Keratinocyte (primary cell): ENCODE results near the gene DCTD. TPM values are rescaled to one million over a fixed set of nuclear protein-coding genes. Genes with fewer than 3 reads are reported as not detected.

Experiments
- DNase-seq: peaks from one replicate; pipeline ENCODE4 v3.0.0-alpha.2; 2011; ENCODE audit warnings: low read depth, missing footprints, low spot score
- FAIRE-seq: peaks from 2 replicates; lab custom pipeline; 2011; peaks lifted over from hg19 to GRCh38; lab: Jason Lieb, UNC
- H2AFZ ChIP-seq: 2 replicates; pipeline ENCODE4 v1.6.0; 2012; ENCODE audit warnings: low read length, control low read depth, inconsistent platforms; ENCODE audit not compliant: control insufficient read depth
- H3K27ac ChIP-seq: 2 replicates; pipeline ENCODE4 v1.5.1; 2011; ENCODE audit warnings: low read length; ENCODE audit not compliant: control insufficient read depth, insufficient read depth
- H3K27me3 ChIP-seq: 3 replicates; pipeline ENCODE4 v1.6.0; 2011; ENCODE audit warnings: low read length; ENCODE audit not compliant: control insufficient read depth, insufficient read depth; ENCODE audit errors: extremely low read depth
- H3K36me3 ChIP-seq, 2 experiments: 2 replicates in 1 of 2; 3 replicates in 1 of 2; pipeline ENCODE4 v1.5.1; 2011; ENCODE audit warnings: low read length in 2 of 2, mild to moderate bottlenecking in 1 of 2; ENCODE audit not compliant: control insufficient read depth in 2 of 2, insufficient read depth in 2 of 2; ENCODE audit errors: extremely low read depth in 1 of 2
- H3K4me1 ChIP-seq: 3 replicates; pipeline ENCODE4 v1.5.1; 2011; ENCODE audit warnings: low read length; ENCODE audit not compliant: control insufficient read depth, insufficient read depth; ENCODE audit errors: extremely low read depth
- H3K4me2 ChIP-seq: 3 replicates; pipeline ENCODE4 v1.6.0; 2011; ENCODE audit warnings: low read depth, low read length; ENCODE audit not compliant: control insufficient read depth, insufficient read depth; ENCODE audit errors: extremely low read depth
- H3K4me3 ChIP-seq, 3 experiments: fragments of 200-600 bp in 1 of 3; sonication (generic) in 1 of 3; 2 replicates in 2 of 3; 3 replicates in 1 of 3; pipeline ENCODE4 v1.5.1; 2011 to 2016; ENCODE audit warnings: low read length in 3 of 3, mild to moderate bottlenecking in 3 of 3, control low read depth in 2 of 3, inconsistent platforms in 1 of 3, low read depth in 1 of 3, mixed read lengths in 1 of 3, mixed run types in 1 of 3, moderate library complexity in 1 of 3; ENCODE audit not compliant: control insufficient read depth in 2 of 3, insufficient read depth in 2 of 3; ENCODE audit errors: extremely low read depth in 1 of 3
- H3K79me2 ChIP-seq: 2 replicates; pipeline ENCODE4 v1.6.0; 2012; ENCODE audit warnings: low read length; ENCODE audit not compliant: control insufficient read depth, insufficient read depth
- H3K9ac ChIP-seq: 3 replicates; pipeline ENCODE4 v1.6.0; 2011; ENCODE audit warnings: low read length; ENCODE audit not compliant: control insufficient read depth, insufficient read depth; ENCODE audit errors: extremely low read depth
- H3K9me1 ChIP-seq: 3 replicates; pipeline ENCODE4 v1.6.0; 2011; ENCODE audit warnings: low read length; ENCODE audit not compliant: control insufficient read depth, insufficient read depth; ENCODE audit errors: extremely low read depth
- H3K9me3 ChIP-seq: 2 replicates; pipeline ENCODE4 v1.5.1; 2012; ENCODE audit warnings: low read depth, low read length; ENCODE audit not compliant: control insufficient read depth
- H4K20me1 ChIP-seq: 3 replicates; pipeline ENCODE4 v1.6.0; 2011; ENCODE audit warnings: low read length; ENCODE audit not compliant: control insufficient read depth, insufficient read depth; ENCODE audit errors: extremely low read depth
- EZH2 ChIP-seq: IDR thresholded peaks from one replicate; pipeline ENCODE4 v1.6.1; 2012; ENCODE audit warnings: inconsistent platforms, mild to moderate bottlenecking, low read length, moderate library complexity
- dilution Hi-C: fragments of 300-500 bp; cut with MboI; formaldehyde crosslinking; loops from one replicate; pipeline ENCODE4 v1.7.0; 2020; ENCODE audit warnings: low sequenced_read_pairs; ENCODE audit not compliant: extremely low pct_ligation_motif_present
- polyA plus RNA-seq, 5 experiments: library from polyadenylated mRNA; depleted of rRNA in 3 of 5; stranded (reverse) in 3 of 5; stranded (forward) in 1 of 5; unstranded in 1 of 5; fragments of >200 nt; gene quantifications; 1 replicate in 1 of 5; 2 replicates in 3 of 5; 3 replicates in 1 of 5; pipeline versions ENCODE4 v1.2.1 to v1.2.3, GENCODE V29; 2011 to 2012; ENCODE audit warnings: missing spikeins in 2 of 5, low read depth in 1 of 5, low replicate concordance in 1 of 5
- TF ChIP-seq, protein P1 (sequence below), 3 experiments: IDR thresholded peaks in 1 of 3; conservative IDR thresholded peaks in 1 of 3; optimal IDR thresholded peaks in 1 of 3; 2 replicates in 2 of 3; 3 replicates in 1 of 3; pipeline versions ENCODE3 to v1.5.1; 2011; ENCODE audit warnings: low read length in 3 of 3, mild to moderate bottlenecking in 3 of 3, moderate library complexity in 2 of 3, control low read depth in 1 of 3, inconsistent platforms in 1 of 3; ENCODE audit not compliant: insufficient read depth in 2 of 3; ENCODE audit errors: extremely low read depth in 1 of 3

Gene DCTD
- polyA plus RNA-seq, 1 donor (not counting 4 experiments of a cell fraction or from before 2014, with no cell fraction given), result 119 TPM

DNA sequence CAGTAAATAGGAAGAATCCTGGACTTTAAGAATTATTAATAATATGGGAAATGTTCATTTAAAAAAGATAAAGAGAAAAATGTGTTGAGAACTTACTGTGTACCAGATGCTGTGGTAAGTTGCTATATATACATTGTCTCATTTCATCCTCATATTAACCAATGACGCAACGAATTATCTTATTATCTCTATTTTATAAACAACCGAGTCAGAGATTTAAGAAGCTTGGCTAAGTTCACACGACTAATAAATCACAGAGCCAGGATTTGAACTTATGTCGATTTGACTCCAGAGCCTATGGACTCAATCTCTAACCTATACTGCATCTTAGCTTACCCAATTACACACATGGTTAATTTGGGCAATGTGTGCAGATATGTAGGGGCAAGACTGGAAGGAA, 15.5 kb upstream of the DCTD start:
- no peak for FAIRE-seq
- dilution Hi-C loops, result loop anchor here (25.0 kb wide), 1 partner anchor 330 kb away; no protein-coding TSS in a partner anchor

DNA sequence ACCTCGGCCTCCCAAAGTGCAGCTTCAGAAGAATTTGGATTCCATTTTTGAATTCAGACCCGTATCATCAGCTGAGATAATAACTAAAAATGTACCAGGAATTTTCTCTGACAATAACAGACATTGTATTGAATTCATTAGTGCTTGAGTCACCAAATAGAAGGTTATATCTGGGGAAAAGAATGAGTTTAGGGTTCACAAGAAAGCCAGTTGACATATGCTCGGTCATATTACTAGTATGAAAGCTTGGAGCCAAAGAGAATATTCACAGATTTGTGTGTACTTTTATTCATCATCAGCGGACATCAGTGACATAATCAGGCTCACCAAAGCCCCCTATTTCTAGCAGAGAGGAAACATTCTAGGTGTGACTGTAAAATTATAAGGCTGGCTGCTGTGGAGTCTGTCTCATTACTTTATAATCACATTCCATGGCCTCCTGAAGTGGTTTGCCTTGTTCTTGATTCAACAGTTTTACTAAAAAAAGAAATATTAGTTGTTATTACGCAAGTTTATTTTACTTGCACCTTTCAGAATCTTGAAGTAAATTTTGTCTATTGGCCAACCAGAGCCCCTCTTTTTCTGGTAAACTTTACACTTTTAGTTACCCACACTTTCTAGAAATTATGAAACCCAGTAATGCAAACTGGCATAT, 14.6 kb upstream of the DCTD start:
- no peaks in the 10 kb centered on the region for H3K36me3 ChIP-seq
- no peaks in the 10 kb centered on the region for H3K9me3 ChIP-seq
- no peak overlapping the region for H3K9ac ChIP-seq
- TF ChIP-seq, protein P1, sequence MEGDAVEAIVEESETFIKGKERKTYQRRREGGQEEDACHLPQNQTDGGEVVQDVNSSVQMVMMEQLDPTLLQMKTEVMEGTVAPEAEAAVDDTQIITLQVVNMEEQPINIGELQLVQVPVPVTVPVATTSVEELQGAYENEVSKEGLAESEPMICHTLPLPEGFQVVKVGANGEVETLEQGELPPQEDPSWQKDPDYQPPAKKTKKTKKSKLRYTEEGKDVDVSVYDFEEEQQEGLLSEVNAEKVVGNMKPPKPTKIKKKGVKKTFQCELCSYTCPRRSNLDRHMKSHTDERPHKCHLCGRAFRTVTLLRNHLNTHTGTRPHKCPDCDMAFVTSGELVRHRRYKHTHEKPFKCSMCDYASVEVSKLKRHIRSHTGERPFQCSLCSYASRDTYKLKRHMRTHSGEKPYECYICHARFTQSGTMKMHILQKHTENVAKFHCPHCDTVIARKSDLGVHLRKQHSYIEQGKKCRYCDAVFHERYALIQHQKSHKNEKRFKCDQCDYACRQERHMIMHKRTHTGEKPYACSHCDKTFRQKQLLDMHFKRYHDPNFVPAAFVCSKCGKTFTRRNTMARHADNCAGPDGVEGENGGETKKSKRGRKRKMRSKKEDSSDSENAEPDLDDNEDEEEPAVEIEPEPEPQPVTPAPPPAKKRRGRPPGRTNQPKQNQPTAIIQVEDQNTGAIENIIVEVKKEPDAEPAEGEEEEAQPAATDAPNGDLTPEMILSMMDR (optimal IDR thresholded peaks at IDR 0.05 in 1 of 3, IDR thresholded peaks at IDR 0.05 in 1 of 3, conservative IDR thresholded peaks at IDR 0.05 in 1 of 3; ENCODE audit: extremely low read depth in 1 of 3, insufficient read depth in 2 of 3, low read length in 3 of 3), result no peak
- no peak for TF ChIP-seq EZH2
- H3K9me1 ChIP-seq, result no peaks in the 10 kb centered on the region
- no peak overlapping the region for H3K4me3 ChIP-seq
- dilution Hi-C loops, result loop anchor here (25.0 kb wide), 1 partner anchor 330 kb away; no protein-coding TSS in a partner anchor
- DNase-seq (no peak), FAIRE-seq (no peak)
- H3K79me2 ChIP-seq, result no peaks in the 10 kb centered on the region
- H3K4me2 ChIP-seq, result no peak overlapping the region
- no peaks in the 10 kb centered on the region for H3K27me3 ChIP-seq
- no peak overlapping the region for H3K27ac ChIP-seq
- H4K20me1 ChIP-seq, result no peaks in the 10 kb centered on the region
- H2AFZ ChIP-seq, result no peak overlapping the region
- no peaks in the 10 kb centered on the region for H3K4me1 ChIP-seq

More for the DNA sequence above, 15.5 kb upstream of the DCTD start:
- Histone ChIP-seq H2AFZ (no peak overlapping the region), H4K20me1 (no peaks in the 10 kb centered on the region), H3K27me3 (no peaks in the 10 kb centered on the region), H3K4me2 (no peak overlapping the region), H3K4me3 (no peak overlapping the region), H3K79me2 (no peaks in the 10 kb centered on the region), H3K27ac (no peak overlapping the region), H3K9me3 (no peaks in the 10 kb centered on the region), H3K4me1 (no peaks in the 10 kb centered on the region), H3K9ac (no peak overlapping the region), H3K9me1 (no peaks in the 10 kb centered on the region), H3K36me3 (no peaks in the 10 kb centered on the region)
- TF ChIP-seq EZH2, result no peak
- TF ChIP-seq, protein P1 (optimal IDR thresholded peaks at IDR 0.05 in 1 of 3, IDR thresholded peaks at IDR 0.05 in 1 of 3, conservative IDR thresholded peaks at IDR 0.05 in 1 of 3; ENCODE audit: extremely low read depth in 1 of 3, insufficient read depth in 2 of 3, low read length in 3 of 3), result no peak
- no peak for DNase-seq
